PC-9 (cell line): ENCODE data around the gene SIT1. TPM values are rescaled to one million over a fixed set of nuclear protein-coding genes. Genes with fewer than 3 reads are reported as not detected.

Experiments used
- BruUV-seq: library from RNA; stranded (reverse); fragments of 400-500 nt; replicated peaks from 2 replicates; lab custom pipeline; 2021; lab: Mats Ljungman, UMichigan
- CTCF ChIA-PET: fragments of 300-600 bp; sonication (Branson Sonifier 250); formaldehyde crosslinking; loops from one replicate; lab custom pipeline; 2022; ENCODE audit warnings: antibody characterized with exemption; lab: Charles Lee
- POLR2A ChIA-PET: fragments of 300-600 bp; sonication (Branson Sonifier 250); formaldehyde crosslinking; loops from one replicate; lab custom pipeline; 2022; ENCODE audit warnings: antibody characterized with exemption; ENCODE audit not compliant: unreplicated experiment; lab: Charles Lee
- DNase-seq, 2 experiments: peaks; one replicate each; pipeline versions ENCODE4 v3.0.0 to v3.0.0-alpha.2; 2015 to 2022; ENCODE audit warnings: mixed read lengths in 1 of 2
- H2AFZ ChIP-seq: fragments of 200-600 bp; sonication (generic); 2 replicates; pipeline ENCODE4 v1.8.1; 2017; ENCODE audit warnings: antibody characterized with exemption
- H3F3A ChIP-seq: fragments of 200-600 bp; sonication (generic); 2 replicates; pipeline ENCODE4 v1.8.1; 2017; ENCODE audit warnings: antibody characterized with exemption, mild to moderate bottlenecking, low read depth; ENCODE audit not compliant: insufficient read depth
- H3K27ac ChIP-seq: fragments of 200-600 bp; sonication (generic); 2 replicates; pipeline ENCODE4 v1.6.1; 2016; ENCODE audit warnings: mixed run types
- H3K27me3 ChIP-seq: fragments of 200-600 bp; sonication (generic); 2 replicates; pipeline ENCODE4 v1.6.1; 2016; ENCODE audit warnings: low read depth, mixed run types; ENCODE audit not compliant: insufficient read depth
- H3K36me3 ChIP-seq: fragments of 200-600 bp; sonication (generic); 2 replicates; pipeline ENCODE4 v1.6.1; 2016; ENCODE audit warnings: low read depth, mixed run types
- H3K4me1 ChIP-seq: fragments of 200-600 bp; sonication (generic); replicated peaks from 2 replicates; pipeline ENCODE4 v1.6.1; 2016; ENCODE audit warnings: mixed run types; ENCODE audit not compliant: insufficient read depth
- H3K4me2 ChIP-seq: fragments of 200-600 bp; sonication (generic); 2 replicates; pipeline ENCODE4 v1.6.1; 2017; ENCODE audit warnings: mixed run types
- H3K4me3 ChIP-seq: fragments of 200-600 bp; sonication (generic); 2 replicates; pipeline ENCODE4 v1.6.1; 2016; ENCODE audit warnings: mixed run types
- H3K79me2 ChIP-seq: fragments of 200-600 bp; sonication (generic); 2 replicates; pipeline ENCODE4 v1.6.1; 2017; ENCODE audit warnings: low read depth, mixed run types
- H3K9me2 ChIP-seq: fragments of 200-600 bp; sonication (generic); 2 replicates; pipeline ENCODE4 v1.8.1; 2017; ENCODE audit warnings: mild to moderate bottlenecking; ENCODE audit not compliant: insufficient read depth
- H3K9me3 ChIP-seq: fragments of 200-600 bp; sonication (generic); 2 replicates; pipeline ENCODE4 v1.8.1; 2016; ENCODE audit warnings: low read depth; ENCODE audit not compliant: insufficient read depth
- H4K20me1 ChIP-seq: fragments of 200-600 bp; sonication (generic); 2 replicates; pipeline ENCODE4 v1.8.1; 2017; ENCODE audit not compliant: insufficient read depth
- EZH2 ChIP-seq: fragments of 200-600 bp; sonication (generic); IDR thresholded peaks from 2 replicates; pipeline ENCODE4 v1.8.0; 2017; ENCODE audit warnings: antibody characterized with exemption, low read depth
- intact Hi-C: fragments of 100-400 bp; cut with micrococcal nuclease; formaldehyde crosslinking; loops from one replicate; pipeline ENCODE4 v1.10.0; 2022; ENCODE audit not compliant: unreplicated experiment
- total RNA-seq: library from RNA; stranded (reverse); gene quantifications from 2 replicates; pipeline ENCODE4 v1.2.3, GENCODE V29; 2021
- TF ChIP-seq, protein P1 (sequence below): fragments of 200-600 bp; sonication (generic); conservative IDR thresholded peaks from 2 replicates; pipeline ENCODE4 v1.6.1; 2017; ENCODE audit warnings: mixed run types, antibody characterized with exemption, mild to moderate bottlenecking, moderate library complexity

Gene SIT1
- total RNA-seq, 1 experiment from 2014 or later, result not detected

DNA sequence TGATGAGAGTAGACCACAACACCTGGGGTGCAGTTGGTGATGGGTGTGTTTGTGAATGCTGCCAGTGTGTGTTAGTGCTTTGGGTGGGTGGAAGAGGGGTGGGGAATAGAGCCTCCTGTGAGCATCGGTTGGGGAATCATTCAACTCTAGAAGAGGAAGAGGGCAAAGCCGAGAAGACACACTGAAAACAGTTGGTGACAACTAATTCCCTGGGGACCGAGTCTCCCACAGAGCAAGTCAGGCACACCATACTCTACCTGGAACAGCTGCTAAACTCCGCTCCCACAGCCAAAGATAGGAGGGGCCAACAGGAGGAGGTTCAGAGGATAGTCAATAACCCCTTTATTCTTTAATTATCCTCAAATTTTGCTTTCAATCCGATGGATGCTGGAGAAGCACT is 15.8 kb upstream of the SIT1 start:
- intact Hi-C loops, result no loop called here
- Histone ChIP-seq H3K9me3 (no peaks in the 10 kb centered on the region), H3K9me2 (no peaks in the 10 kb centered on the region), H2AFZ (no peak overlapping the region), H3K79me2 (0 out of 2 replicates have a peak, but pooled peaks cover 16% of the 10 kb centered on the region), H3F3A (peaks cover 3% of the 10 kb centered on the region; the same call in 1 of the 2 replicates), H3K27me3 (no peaks in the 10 kb centered on the region), H3K36me3 (no peaks in the 10 kb centered on the region), H3K4me2 (no peak overlapping the region), H4K20me1 (no peaks in the 10 kb centered on the region), H3K4me3 (no peak overlapping the region), H3K4me1 (peaks cover 14% of the 10 kb centered on the region; the same call in 1 of the 2 replicates), H3K27ac (no peak overlapping the region)
- no peak for TF ChIP-seq EZH2
- TF ChIP-seq, protein P1, sequence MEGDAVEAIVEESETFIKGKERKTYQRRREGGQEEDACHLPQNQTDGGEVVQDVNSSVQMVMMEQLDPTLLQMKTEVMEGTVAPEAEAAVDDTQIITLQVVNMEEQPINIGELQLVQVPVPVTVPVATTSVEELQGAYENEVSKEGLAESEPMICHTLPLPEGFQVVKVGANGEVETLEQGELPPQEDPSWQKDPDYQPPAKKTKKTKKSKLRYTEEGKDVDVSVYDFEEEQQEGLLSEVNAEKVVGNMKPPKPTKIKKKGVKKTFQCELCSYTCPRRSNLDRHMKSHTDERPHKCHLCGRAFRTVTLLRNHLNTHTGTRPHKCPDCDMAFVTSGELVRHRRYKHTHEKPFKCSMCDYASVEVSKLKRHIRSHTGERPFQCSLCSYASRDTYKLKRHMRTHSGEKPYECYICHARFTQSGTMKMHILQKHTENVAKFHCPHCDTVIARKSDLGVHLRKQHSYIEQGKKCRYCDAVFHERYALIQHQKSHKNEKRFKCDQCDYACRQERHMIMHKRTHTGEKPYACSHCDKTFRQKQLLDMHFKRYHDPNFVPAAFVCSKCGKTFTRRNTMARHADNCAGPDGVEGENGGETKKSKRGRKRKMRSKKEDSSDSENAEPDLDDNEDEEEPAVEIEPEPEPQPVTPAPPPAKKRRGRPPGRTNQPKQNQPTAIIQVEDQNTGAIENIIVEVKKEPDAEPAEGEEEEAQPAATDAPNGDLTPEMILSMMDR, result no peak
- no peak for DNase-seq
- POLR2A ChIA-PET, result no interaction called here
- BruUV-seq, result no TSS peak
- CTCF ChIA-PET, result no interaction called here

DNA sequence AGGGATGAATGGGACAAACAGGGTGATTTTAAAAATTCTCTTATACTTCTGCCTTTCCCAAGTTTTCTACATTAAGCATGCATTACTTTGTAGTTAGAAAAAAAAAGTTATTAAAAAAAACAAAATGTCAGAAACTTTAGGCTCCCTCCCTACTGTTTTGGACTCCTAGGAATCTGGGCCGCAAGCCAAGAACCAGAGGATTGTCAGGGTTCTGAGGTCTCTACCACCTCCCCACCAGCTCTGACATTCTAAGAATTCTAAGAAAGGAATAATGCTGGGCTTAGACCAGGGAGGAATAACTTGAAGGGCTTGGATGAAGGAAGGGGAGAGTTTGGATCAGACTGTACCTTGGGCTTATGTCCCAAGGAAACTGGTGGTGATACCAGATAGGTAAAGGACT is 15.3 kb upstream of the SIT1 start:
- TF ChIP-seq, protein P1, result no peak
- no peak for TF ChIP-seq EZH2
- Histone ChIP-seq H3K4me3 (no peak overlapping the region), H3K9me2 (no peaks in the 10 kb centered on the region), H3K27me3 (no peaks in the 10 kb centered on the region), H3K79me2 (0 out of 2 replicates have a peak, but pooled peaks cover 16% of the 10 kb centered on the region), H3K9me3 (no peaks in the 10 kb centered on the region), H4K20me1 (no peaks in the 10 kb centered on the region), H3K36me3 (no peaks in the 10 kb centered on the region), H3F3A (peaks cover 3% of the 10 kb centered on the region; the same call in 1 of the 2 replicates), H3K27ac (no peak overlapping the region), H3K4me2 (no peak overlapping the region; the same call in 1 of the 2 replicates), H3K4me1 (peaks cover 14% of the 10 kb centered on the region; the same call in 1 of the 2 replicates), H2AFZ (no peak overlapping the region)
- POLR2A ChIA-PET, result interaction anchor here (0.7 kb wide), 1 partner anchor 1453 kb away, joined by 5 read pairs; no protein-coding TSS in a partner anchor
- intact Hi-C loops, result no loop called here
- no TSS peak for BruUV-seq
- CTCF ChIA-PET, result no interaction called here
- no peak for DNase-seq

DNA sequence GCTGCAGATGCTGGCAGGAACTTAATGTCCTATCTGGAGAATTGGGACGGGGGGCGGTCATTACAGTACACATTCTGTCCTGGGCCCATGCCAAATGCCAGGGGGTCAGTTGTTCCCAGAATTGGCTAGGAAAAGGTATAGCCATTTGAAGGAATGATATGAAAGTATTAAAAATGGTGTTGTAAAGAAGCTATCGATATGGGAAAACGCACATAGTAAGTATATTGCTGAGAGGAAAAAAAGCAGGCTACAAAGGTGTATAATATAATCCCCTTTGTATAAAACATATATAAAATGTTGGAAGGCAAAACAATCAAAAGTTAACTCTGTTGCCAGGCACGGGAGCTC is 14.7 kb upstream of the SIT1 start:
- Histone ChIP-seq H3K27me3 (no peaks in the 10 kb centered on the region), H3K9me3 (no peaks in the 10 kb centered on the region), H3K4me1 (peaks cover 14% of the 10 kb centered on the region; the same call in 1 of the 2 replicates), H4K20me1 (no peaks in the 10 kb centered on the region), H3K4me2 (peak overlapping the region; percentile 85), H3K27ac (no peak overlapping the region), H3K79me2 (0 out of 2 replicates have a peak, but pooled peaks cover 16% of the 10 kb centered on the region), H3F3A (peaks cover 3% of the 10 kb centered on the region; the same call in 1 of the 2 replicates), H3K4me3 (peak overlapping the region; percentile 81), H3K9me2 (no peaks in the 10 kb centered on the region), H3K36me3 (no peaks in the 10 kb centered on the region), H2AFZ (peak overlapping the region; percentile 86)
- no peak for DNase-seq
- no TSS peak for BruUV-seq
- intact Hi-C loops, result no loop called here
- POLR2A ChIA-PET, result no interaction called here
- CTCF ChIA-PET, result interaction anchor here (0.5 to 2.0 kb wide), 3 partner anchors 31 to 167 kb away, joined by 3 to 8 read pairs (median 3); no protein-coding TSS in a partner anchor
- TF ChIP-seq, protein P1, result no peak
- no peak for TF ChIP-seq EZH2
